ENCODE data around the gene SKIL. TPM values are rescaled to one million over a fixed set of nuclear protein-coding genes. Genes with fewer than 3 reads are reported as not detected.

SKIL gene
- total RNA-seq, 1 donor from 2014 or later = 123 TPM

- DNase-seq = no peak
- Mint-ChIP-seq H3K9me3 (no peaks in the 10 kb centered on the region), H3K4me3 (peak overlapping the region; percentile 73), H3K36me3 (ENCODE audit: low read depth) (peaks cover 49% of the 10 kb centered on the region), H3K27ac (peak overlapping the region; percentile 72), H3K27me3 (no peaks in the 10 kb centered on the region), H3K4me1 (peaks cover 75% of the 10 kb centered on the region)
- TF ChIP-seq, protein P1, sequence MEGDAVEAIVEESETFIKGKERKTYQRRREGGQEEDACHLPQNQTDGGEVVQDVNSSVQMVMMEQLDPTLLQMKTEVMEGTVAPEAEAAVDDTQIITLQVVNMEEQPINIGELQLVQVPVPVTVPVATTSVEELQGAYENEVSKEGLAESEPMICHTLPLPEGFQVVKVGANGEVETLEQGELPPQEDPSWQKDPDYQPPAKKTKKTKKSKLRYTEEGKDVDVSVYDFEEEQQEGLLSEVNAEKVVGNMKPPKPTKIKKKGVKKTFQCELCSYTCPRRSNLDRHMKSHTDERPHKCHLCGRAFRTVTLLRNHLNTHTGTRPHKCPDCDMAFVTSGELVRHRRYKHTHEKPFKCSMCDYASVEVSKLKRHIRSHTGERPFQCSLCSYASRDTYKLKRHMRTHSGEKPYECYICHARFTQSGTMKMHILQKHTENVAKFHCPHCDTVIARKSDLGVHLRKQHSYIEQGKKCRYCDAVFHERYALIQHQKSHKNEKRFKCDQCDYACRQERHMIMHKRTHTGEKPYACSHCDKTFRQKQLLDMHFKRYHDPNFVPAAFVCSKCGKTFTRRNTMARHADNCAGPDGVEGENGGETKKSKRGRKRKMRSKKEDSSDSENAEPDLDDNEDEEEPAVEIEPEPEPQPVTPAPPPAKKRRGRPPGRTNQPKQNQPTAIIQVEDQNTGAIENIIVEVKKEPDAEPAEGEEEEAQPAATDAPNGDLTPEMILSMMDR (IDR thresholded peaks at IDR 0.05) = no peak
- ChIA-PET POLR2A (interaction anchor here (3.3 kb wide), 1 partner anchor 11 kb away, joined by 45 read pairs; the partner anchor contains the start of gene SKIL), CTCF (no interaction called here)
- intact Hi-C loops (cut with micrococcal nuclease) = loop anchor here (1.0 to 5.0 kb wide), 6 partner anchors 9 to 145 kb away; partner anchors contain the start of gene PRKCI
- peak; percentile 66 for ATAC-seq (ENCODE audit: low read depth)
Measured at GRCh38 chr3:170367797-170368196, 10.3 kb downstream of the SKIL start.

DNA sequence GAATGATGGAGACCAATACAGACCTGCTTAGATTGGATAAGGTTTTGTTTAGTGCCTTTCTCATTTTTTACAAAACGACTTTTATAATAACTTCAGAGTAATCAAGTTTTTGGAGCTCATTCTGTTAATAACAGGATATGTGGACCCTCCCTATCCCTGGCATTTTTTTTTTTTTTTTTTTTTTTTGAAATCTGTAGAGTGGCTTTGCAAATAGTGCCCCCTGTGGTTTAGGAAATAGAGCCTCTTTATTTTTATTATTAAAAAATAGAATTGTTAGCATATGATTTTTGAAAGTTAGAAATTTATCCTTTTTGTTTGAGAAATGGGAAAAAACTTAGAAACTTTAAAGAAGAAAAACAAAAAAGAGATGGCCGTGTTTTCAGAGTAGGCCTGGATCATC is 11.4 kb downstream of the SKIL start:
- TF ChIP-seq, protein P1 (IDR thresholded peaks at IDR 0.05) = no peak
- Mint-ChIP-seq H3K27me3 (no peaks in the 10 kb centered on the region), H3K36me3 (ENCODE audit: low read depth) (peaks cover 47% of the 10 kb centered on the region), H3K27ac (peak overlapping the region; percentile 46), H3K9me3 (no peaks in the 10 kb centered on the region), H3K4me3 (no peak overlapping the region), H3K4me1 (peaks cover 70% of the 10 kb centered on the region)
- ChIA-PET CTCF (interaction anchor here (0.8 to 1.3 kb wide), 2 partner anchors 13 to 99 kb away, joined by 4 read pairs; no protein-coding TSS in a partner anchor), POLR2A (interaction anchor here (3.0 kb wide), 1 partner anchor 12 kb away, joined by 21 read pairs; the partner anchor contains the start of gene SKIL)
- no peak for DNase-seq
- intact Hi-C loops (cut with micrococcal nuclease) = loop anchor here (1.0 to 5.0 kb wide), 4 partner anchors 14 to 147 kb away; partner anchors contain the start of gene PRKCI
- no peak for ATAC-seq (ENCODE audit: low read depth)

DNA sequence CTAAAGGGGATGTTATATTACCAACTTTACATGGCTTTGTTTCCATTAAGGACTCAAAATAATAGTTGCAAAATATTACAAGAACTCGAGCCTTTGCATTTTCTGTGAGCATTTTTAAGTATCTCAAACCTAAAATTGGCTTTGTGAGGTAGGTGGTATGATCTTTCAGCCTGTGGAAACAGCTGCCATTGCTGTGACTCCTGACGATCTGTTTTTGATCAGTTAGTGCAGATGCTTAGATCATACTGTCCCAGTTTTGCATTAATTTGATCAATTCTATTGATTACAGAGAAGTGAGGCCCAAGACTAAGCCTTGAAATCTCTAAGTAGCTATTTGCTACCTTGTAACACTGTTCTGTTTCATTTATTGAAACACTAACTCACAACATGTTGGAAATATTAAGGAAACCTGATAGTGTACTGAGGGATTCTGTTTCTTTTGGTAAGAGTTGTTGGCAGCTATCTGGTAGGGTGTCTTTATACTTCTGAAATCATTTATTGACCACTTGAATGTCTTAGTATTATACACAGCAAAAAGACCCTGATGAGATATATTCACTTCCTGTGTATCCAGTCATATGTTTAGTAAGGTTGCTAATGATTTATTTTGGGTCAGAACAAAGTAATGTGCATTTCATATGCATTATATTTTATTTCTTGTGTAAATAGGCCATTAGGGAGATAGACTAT is 14.8 kb downstream of the SKIL start:
- H3K27me3 Mint-ChIP-seq = no peaks in the 10 kb centered on the region
- CTCF ChIA-PET = interaction anchor here (1.0 kb wide), 1 partner anchor 15 kb away, joined by 3 read pairs; the partner anchor contains the start of gene SKIL
- no peak overlapping the region for H3K4me3 Mint-ChIP-seq
- TF ChIP-seq, protein P1 (IDR thresholded peaks at IDR 0.05) = no peak
- intact Hi-C loops (cut with micrococcal nuclease) = loop anchor here (1.0 kb wide), 1 partner anchor 12 kb away; no protein-coding TSS in a partner anchor
- ATAC-seq (ENCODE audit: low read depth) (no peak), DNase-seq (no peak)
- peaks cover 44% of the 10 kb centered on the region for H3K36me3 Mint-ChIP-seq (ENCODE audit: low read depth)
- H3K4me1 Mint-ChIP-seq = peaks cover 67% of the 10 kb centered on the region
- H3K9me3 Mint-ChIP-seq = no peaks in the 10 kb centered on the region
- H3K27ac Mint-ChIP-seq = peak overlapping the region; percentile 59
- POLR2A ChIA-PET = interaction anchor here (0.6 kb wide), 1 partner anchor 59 kb away, joined by 11 read pairs; no protein-coding TSS in a partner anchor

GRCh38 chr3:170383567-170383966 is 26.1 kb downstream of the SKIL start:
- TF ChIP-seq, protein P1 (IDR thresholded peaks at IDR 0.05) = no peak
- no peak overlapping the region for H3K4me3 Mint-ChIP-seq
- H3K36me3 Mint-ChIP-seq (ENCODE audit: low read depth) = peaks cover 69% of the 10 kb centered on the region
- ChIA-PET CTCF (no interaction called here), POLR2A (interaction anchor here (0.8 kb wide), 1 partner anchor 26 kb away, joined by 3 read pairs; the partner anchor contains the start of gene SKIL)
- peaks cover 15% of the 10 kb centered on the region for H3K4me1 Mint-ChIP-seq
- ATAC-seq (ENCODE audit: low read depth) = no peak
- peak overlapping the region; percentile 53 for H3K27ac Mint-ChIP-seq
- DNase-seq = no peak
- no peaks in the 10 kb centered on the region for H3K27me3 Mint-ChIP-seq
- no peaks in the 10 kb centered on the region for H3K9me3 Mint-ChIP-seq
- intact Hi-C loops (cut with micrococcal nuclease) = loop anchor here (2.0 kb wide), 1 partner anchor 15 kb away; no protein-coding TSS in a partner anchor

DNA sequence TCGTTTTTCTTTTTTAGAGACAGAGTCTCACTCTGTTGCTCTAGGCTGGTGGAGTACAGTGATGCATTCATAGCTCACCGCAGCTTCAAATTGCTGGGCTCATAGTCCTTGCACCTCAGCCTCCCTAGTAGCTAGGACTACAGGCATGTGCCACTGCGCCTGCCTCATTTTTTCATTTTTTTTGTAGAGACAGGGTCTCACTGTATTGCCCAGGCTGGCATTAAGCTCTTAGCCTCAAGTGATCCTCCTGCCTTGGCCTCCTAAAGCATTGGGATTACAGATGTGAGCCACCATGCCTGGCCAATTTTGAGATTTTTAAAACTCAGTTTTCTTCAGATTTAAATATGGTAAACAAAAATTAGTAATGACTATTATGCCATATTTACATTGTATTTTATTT is 29.0 kb downstream of the SKIL start:
- Mint-ChIP-seq H3K27ac (no peak overlapping the region), H3K4me1 (peaks cover 18% of the 10 kb centered on the region), H3K27me3 (no peaks in the 10 kb centered on the region), H3K9me3 (no peaks in the 10 kb centered on the region), H3K4me3 (no peak overlapping the region), H3K36me3 (ENCODE audit: low read depth) (peaks cover 74% of the 10 kb centered on the region)
- POLR2A ChIA-PET = interaction anchor here (0.5 kb wide), 1 partner anchor 10 kb away, joined by 9 read pairs; no protein-coding TSS in a partner anchor
- intact Hi-C loops (cut with micrococcal nuclease) = no loop called here
- CTCF ChIA-PET = no interaction called here
- TF ChIP-seq, protein P1 (IDR thresholded peaks at IDR 0.05) = no peak
- DNase-seq = no peak
- ATAC-seq (ENCODE audit: low read depth) = no peak
